HL-60 (cell line): Measurements from ENCODE around the gene FAM117A.

ENCODE experiments used
- DNase-seq, 2 experiments: peaks; one replicate each; pipeline ENCODE4 v3.0.0-alpha.2; 2010 to 2020; ENCODE audit warnings: low read depth in 1 of 2, low spot score in 1 of 2
- H3K27ac ChIP-seq: fragments of 250-450 bp; sonication (Bioruptor Pico); replicated peaks from 2 replicates; pipeline ENCODE4 v1.5.1; 2020; ENCODE audit warnings: mild to moderate bottlenecking, moderate library complexity
- H3K27me3 ChIP-seq: fragments of 250-450 bp; sonication (Bioruptor Pico); 2 replicates; pipeline ENCODE4 v1.5.1; 2021; ENCODE audit warnings: mild to moderate bottlenecking, moderate library complexity; ENCODE audit not compliant: insufficient read depth, poor library complexity, severe bottlenecking
- H3K4me3 ChIP-seq: replicated peaks from 2 replicates; pipeline ENCODE4 v1.5.1; 2011; ENCODE audit warnings: mild to moderate bottlenecking, control low read depth, low read length; ENCODE audit not compliant: insufficient read depth
- GABPA ChIP-seq: IDR thresholded peaks from 2 replicates; pipeline ENCODE4 v1.6.1; 2012; ENCODE audit warnings: low read depth
- POLR2AphosphoS5 ChIP-seq: IDR thresholded peaks from 2 replicates; pipeline ENCODE4 v1.6.1; 2012; ENCODE audit warnings: low read depth
- SPI1 ChIP-seq: IDR thresholded peaks from 2 replicates; pipeline ENCODE4 v1.6.1; 2012; ENCODE audit warnings: low read depth, mild to moderate bottlenecking, borderline replicate concordance
- TF ChIP-seq, protein P1 (sequence below): IDR thresholded peaks from one replicate; pipeline ENCODE4 v1.5.1; 2011; ENCODE audit warnings: low read length, control low read depth, inconsistent platforms; ENCODE audit not compliant: insufficient read depth
- TF ChIP-seq, protein P2 (sequence below): IDR thresholded peaks from 2 replicates; pipeline ENCODE4 v1.6.1; 2012; ENCODE audit warnings: low read depth; ENCODE audit not compliant: insufficient replicate concordance

The FAM117A gene

DNA sequence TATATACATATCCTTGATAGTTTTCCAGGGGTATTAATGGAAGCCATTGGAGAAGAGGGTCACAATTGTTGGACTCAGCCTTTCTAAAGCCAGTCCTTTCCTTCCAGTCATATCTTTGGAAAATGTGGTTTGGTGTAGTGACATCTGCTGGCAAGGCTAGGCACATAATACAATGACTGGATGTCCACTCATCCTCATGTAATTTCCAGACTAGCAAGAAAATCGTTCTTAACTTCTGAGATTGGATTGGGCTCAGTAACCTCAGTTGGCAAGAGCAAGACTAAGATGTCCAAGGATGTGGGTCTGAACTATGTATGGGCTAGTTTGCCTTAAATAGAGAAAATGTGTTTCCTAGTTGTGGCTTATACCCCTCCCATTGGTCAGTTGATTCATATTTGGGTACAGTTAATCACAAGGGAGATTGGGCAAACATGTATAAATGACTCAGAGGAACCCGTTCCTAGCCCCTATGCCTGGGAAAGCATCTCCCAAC is 15.9 kb upstream of the FAM117A start:
- TF ChIP-seq, protein P1, sequence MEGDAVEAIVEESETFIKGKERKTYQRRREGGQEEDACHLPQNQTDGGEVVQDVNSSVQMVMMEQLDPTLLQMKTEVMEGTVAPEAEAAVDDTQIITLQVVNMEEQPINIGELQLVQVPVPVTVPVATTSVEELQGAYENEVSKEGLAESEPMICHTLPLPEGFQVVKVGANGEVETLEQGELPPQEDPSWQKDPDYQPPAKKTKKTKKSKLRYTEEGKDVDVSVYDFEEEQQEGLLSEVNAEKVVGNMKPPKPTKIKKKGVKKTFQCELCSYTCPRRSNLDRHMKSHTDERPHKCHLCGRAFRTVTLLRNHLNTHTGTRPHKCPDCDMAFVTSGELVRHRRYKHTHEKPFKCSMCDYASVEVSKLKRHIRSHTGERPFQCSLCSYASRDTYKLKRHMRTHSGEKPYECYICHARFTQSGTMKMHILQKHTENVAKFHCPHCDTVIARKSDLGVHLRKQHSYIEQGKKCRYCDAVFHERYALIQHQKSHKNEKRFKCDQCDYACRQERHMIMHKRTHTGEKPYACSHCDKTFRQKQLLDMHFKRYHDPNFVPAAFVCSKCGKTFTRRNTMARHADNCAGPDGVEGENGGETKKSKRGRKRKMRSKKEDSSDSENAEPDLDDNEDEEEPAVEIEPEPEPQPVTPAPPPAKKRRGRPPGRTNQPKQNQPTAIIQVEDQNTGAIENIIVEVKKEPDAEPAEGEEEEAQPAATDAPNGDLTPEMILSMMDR: peak; percentile 72
- TF ChIP-seq SPI1: no peak
- Histone ChIP-seq H3K4me3 (no peak overlapping the region), H3K27ac (no peak overlapping the region), H3K27me3 (no peaks in the 10 kb centered on the region)
- DNase-seq: peak in 1 of 2 experiments; percentile 62

DNA sequence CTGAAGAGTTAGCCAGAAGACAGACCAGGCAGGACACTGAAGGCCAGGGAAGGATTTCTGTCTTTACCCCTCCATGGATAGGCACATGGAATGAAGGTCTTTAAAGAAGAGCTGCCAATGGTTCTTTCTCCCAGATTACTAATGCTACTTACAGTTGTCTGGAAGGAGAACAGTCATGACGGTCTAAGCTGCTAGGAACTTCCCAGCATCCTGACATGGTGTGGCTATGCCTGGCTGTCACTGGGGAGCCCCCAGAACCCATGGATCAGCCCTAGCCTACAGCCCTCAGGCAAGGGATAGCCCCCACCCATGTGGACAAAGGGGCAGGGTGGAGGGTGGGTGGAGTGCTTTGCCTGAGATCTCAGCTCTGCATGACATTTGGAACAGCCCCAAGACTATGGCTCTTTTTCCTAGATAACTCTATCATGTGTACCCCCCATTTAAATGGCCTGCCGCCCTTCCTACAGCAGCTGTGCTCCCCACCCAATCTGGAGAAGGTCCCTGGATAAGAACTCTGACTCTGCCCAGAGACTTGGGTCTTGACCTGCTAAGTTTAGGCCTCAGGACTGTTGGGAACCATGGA is 15.3 kb upstream of the FAM117A start:
- Histone ChIP-seq H3K27me3 (no peaks in the 10 kb centered on the region), H3K4me3 (no peak overlapping the region), H3K27ac (no peak overlapping the region)
- TF ChIP-seq, protein P2, sequence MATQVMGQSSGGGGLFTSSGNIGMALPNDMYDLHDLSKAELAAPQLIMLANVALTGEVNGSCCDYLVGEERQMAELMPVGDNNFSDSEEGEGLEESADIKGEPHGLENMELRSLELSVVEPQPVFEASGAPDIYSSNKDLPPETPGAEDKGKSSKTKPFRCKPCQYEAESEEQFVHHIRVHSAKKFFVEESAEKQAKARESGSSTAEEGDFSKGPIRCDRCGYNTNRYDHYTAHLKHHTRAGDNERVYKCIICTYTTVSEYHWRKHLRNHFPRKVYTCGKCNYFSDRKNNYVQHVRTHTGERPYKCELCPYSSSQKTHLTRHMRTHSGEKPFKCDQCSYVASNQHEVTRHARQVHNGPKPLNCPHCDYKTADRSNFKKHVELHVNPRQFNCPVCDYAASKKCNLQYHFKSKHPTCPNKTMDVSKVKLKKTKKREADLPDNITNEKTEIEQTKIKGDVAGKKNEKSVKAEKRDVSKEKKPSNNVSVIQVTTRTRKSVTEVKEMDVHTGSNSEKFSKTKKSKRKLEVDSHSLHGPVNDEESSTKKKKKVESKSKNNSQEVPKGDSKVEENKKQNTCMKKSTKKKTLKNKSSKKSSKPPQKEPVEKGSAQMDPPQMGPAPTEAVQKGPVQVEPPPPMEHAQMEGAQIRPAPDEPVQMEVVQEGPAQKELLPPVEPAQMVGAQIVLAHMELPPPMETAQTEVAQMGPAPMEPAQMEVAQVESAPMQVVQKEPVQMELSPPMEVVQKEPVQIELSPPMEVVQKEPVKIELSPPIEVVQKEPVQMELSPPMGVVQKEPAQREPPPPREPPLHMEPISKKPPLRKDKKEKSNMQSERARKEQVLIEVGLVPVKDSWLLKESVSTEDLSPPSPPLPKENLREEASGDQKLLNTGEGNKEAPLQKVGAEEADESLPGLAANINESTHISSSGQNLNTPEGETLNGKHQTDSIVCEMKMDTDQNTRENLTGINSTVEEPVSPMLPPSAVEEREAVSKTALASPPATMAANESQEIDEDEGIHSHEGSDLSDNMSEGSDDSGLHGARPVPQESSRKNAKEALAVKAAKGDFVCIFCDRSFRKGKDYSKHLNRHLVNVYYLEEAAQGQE: no peak
- TF ChIP-seq GABPA: no peak
- TF ChIP-seq POLR2AphosphoS5: no peak
- TF ChIP-seq, protein P1: no peak
- no peak for TF ChIP-seq SPI1
- DNase-seq: no peak

DNA sequence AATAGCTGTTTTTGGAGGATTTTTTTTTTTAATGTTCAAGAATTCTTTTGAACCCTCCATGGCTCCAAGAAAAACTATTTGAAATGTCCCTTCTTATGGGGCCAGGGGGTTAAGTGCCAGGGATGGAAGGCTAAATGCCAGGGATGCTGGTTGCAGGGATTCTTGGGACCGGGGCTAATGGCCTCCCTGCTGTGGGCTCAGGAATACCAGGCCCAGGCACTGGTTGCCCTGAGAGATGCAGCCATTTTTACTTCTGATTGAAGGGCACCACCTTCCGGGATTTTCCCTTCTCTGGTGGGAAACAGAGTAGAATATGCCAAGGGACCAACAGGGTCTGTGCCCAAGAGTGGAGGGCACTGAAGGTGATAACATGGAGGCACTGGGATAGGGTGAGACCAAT is 13.6 kb upstream of the FAM117A start:
- Histone ChIP-seq H3K4me3 (no peak overlapping the region), H3K27ac (no peak overlapping the region), H3K27me3 (no peaks in the 10 kb centered on the region)
- TF ChIP-seq POLR2AphosphoS5 (no peak), SPI1 (no peak), GABPA (no peak)
- TF ChIP-seq, protein P2: no peak
- TF ChIP-seq, protein P1: no peak
- no peak for DNase-seq
